NCI-H526 (cell line): Measurements from ENCODE around the gene TXNRD2.

Experiments used
- DNase-seq, 2 experiments: peaks; one replicate each; lab custom pipeline; 2025; lab: John Stamatoyannopoulos, UW

TXNRD2 gene

DNA sequence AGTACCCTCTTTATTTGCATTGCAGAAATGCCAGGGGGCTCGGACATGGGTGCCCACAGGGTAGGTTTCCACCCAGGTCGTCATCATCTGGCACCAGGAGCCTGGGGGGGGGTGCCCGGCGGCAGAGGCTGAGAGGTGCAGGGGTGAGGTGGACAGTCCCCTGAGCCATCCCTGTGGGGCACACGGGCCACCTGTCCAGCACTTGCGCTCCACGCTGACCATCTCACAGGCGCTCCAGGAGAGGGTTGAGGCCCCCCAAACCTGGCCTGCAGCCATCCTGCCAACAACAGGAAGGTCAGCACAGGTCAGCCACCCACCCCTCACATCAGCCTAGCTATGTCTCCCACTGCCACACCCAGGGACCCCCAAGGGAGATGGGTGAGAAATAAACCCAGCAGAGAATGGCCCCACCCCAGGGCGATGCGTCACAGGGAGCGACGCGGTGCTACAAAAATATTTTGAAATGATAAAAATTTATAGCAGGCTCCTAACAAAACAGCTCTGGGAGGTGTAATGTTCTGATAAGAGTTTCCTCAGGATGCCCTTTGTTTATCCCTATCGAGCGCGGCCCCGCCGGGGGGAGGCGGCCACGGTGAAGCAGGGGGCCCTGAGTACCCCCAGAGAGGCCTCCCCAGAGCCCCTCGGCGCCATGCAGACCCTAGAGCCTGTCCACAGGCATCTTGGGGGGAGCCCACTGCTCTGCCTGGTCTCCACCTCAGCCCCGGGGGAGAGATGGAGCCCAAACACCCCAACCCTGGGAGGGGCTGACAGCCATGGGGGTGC is 65.9 kb downstream of the TXNRD2 start:
- DNase-seq: no peak

DNA sequence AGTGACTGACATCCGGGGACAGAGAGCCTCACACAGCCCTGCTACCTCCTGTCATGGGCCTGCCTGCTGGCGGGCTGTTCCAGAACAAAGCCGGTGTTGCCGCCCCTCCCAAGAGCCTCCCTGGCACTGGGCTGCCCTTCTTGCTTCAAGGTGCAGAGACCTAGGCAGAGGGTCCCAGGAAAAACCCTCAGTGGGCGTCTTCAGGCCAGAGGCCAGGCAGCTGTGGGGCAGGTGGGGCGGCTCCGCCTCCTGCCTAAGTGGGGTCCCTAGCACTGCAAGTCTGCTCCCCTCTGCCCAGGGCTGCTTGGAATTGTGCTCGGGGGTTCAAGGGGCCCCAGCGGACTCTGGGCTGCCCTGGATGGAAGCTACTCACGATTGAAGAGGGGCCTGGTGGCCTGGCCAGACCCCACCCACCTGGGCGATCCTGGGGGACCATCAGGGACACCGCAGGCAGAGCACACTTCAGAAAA is 66.5 kb downstream of the TXNRD2 start:
- no peak for DNase-seq

DNA sequence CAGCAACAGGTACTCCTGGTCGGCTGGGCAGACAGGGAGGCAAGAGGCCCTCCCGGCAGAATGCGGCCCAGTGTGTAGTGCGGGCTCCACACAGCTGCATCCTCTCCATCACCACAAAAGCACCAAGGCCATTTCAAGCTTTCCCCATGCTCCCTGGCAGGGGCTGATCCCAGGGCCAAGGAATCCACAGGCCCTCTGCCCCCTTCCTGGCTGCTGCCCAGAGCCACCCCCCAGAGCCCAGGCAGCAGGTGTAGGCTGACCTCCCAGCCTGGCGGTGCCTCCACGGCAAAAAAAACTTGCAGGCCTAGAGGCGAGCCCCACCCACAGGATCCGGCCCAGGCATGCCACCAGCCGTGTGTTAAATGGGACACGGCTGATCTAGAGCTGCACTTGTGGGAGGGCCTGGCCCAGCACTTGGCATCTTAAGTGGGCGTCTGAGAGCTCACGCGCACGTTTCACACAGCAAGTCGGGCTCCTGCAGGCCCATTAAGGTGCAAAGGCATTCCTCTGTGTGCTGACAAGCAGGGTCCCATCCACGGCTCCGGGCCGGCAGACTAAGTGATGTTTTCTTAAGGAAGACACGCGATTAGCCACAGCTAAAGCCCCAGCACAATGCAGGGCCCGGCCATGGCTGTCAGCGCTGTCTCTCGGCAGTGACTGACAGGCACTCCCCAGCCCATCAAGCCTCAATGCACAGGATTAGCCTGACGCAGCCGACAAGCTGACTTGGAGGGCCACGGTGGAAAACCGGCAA is 67.1 kb downstream of the TXNRD2 start:
- DNase-seq: peak in 1 of 2 experiments; percentile 18

DNA sequence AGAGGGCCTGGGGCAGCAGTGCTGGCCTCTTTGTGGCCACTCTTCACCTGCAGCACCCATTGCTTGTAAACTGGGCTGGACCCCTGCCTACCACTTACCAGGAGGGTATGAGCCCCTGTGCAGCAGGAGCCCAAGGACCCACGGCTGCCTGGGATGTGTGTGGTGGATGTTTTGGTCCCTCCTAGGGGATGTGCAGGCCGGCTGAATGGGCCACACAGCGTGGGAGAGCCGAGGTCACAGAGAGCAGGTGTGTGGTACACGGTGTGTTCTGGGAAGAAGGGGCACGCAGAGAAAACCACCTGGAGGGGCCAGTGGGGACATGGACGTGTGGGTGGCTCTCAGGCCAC is 67.7 kb downstream of the TXNRD2 start:
- no peak for DNase-seq

DNA sequence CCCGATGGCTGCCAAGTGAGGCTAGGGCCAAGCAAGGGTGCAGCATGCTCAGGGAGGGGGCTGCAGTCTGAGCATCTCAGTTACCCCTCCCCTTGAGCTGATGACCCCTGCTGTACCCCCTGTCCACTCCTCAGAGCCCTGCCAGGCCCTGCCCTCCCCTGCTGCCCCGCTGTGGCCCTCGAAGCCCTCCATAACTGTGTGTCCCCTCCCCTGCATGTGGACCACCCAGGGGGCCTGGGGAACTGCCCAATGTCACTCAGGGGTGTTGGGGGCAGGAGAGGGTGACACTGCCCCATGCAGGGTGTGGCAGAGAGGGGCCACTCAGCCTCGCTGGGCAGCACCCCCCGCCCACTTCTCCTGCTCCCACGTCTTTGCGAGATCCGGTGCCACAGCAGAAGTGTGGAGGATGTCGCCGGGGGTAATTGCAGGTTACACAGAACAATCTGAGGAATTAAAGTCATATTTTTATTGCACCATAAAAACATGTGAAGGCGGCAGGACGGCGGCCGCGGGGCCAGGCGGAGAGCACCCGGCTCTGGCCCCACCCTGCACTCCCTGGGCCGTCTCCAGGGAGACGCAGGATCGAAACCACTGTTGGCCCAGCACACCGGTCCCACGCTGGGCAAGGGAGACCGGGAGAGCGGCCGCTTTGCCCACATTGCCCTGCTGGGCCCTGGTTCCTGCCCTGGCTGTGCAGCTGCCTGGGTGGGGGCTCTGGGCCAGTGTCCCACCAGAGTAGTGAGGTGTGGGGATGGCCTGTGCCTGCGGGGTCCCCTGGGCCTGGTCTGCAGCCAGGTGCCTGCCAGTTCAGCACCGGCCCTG is 68.3 kb downstream of the TXNRD2 start:
- no peak for DNase-seq

DNA sequence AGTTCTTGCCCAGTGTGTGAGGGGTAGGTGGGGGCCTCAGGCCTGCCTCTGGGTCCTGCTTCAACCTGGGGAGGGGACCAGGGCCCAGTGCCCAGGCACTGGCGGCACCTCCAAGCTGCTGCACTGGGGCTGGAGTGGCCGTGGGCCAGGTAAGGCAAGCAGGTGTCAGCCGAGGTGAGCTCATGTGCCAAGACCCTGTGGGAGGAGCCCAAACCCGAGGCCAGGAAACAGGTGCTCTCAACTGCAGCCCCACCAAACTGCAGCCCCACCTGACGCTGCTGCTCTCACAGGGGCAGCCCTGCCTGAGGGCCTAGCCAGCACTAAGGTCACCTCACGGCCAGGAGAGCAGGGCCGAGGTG is 68.9 kb downstream of the TXNRD2 start:
- DNase-seq: peak in 1 of 2 experiments; percentile 17

DNA sequence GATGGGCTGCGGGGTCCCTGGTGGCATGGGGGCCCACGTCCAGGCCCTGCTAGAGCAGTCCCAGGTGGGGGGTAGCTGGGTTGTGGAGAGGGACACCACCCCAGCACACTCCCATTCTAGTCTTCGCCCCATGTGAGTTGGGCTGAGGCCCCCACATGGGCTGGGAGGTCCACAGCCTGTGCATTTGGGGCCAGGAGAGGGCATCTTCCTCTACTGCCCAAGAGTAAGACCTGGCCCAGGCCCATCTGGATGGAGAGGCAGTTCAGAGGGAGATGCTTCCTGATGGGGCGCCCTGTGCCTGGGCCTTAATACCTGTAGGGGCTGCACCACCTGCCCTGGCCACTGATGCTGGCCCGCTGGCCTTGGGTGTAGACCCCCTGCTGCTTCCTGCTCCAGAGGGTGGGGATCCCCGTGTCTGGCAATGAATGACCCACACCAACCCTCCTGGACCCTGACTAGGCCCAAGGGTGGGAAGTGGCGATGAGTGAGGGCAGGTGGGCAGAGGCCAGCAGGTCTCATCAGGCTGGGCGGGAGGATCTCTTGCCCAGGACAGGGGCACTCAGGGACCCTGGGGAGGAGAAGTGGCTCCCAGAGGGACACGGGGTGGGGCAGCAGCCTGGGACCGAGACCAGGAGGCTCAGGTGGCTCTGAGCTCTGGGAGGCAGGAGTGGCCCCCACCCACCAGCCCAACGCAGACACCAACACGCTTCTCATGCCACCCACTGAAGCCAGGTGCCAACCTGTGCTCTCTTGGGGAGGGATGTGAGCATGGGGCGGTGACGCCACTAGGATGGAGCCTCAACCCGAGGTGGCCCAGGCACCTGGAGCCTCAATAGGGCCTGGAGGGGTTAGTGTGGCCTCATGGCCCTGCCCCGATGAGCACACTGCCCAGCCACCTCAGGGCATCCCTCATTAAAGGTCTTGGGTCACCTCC is 69.5 kb downstream of the TXNRD2 start:
- no peak for DNase-seq

DNA sequence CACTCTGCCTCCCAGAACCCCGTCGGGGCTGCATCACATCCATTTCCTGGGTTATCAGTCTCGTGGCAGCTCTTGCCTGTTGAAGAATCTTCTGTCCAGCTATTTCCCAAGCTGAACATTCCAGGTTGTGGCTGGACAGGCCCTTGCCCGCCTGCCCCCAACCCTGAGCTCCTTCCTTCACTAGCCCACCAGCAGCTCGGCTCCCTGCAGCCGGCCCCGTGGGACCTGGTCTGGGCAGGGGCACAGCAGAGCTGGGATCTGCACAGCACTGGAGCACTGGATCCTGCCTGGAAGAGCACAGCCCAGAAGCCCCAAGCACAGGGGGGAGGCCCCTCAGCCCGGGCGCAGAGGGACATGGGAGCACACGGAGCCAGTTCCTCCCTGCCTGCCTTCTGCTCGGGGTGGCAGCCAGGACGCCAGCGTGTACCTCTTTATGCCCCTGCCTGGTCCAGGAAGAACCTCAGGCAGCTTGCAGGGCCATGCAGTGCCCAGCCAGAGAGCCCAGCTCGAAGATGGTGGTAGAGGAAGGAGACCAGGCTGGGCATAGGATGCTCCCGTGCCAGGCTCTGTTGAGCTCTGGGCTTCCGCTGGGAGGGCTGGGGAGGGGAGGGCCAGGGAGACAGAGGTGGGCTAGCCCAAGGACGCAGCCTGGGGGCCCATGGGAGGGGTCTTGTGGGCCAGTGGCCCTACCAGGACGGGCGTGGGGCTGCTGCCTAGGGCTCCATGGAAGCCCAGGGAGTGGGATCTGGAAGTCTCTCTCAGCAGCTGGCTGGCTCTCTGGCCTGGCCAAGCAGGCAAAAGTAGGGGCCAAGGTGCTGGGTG is 70.4 kb downstream of the TXNRD2 start:
- no peak for DNase-seq

DNA sequence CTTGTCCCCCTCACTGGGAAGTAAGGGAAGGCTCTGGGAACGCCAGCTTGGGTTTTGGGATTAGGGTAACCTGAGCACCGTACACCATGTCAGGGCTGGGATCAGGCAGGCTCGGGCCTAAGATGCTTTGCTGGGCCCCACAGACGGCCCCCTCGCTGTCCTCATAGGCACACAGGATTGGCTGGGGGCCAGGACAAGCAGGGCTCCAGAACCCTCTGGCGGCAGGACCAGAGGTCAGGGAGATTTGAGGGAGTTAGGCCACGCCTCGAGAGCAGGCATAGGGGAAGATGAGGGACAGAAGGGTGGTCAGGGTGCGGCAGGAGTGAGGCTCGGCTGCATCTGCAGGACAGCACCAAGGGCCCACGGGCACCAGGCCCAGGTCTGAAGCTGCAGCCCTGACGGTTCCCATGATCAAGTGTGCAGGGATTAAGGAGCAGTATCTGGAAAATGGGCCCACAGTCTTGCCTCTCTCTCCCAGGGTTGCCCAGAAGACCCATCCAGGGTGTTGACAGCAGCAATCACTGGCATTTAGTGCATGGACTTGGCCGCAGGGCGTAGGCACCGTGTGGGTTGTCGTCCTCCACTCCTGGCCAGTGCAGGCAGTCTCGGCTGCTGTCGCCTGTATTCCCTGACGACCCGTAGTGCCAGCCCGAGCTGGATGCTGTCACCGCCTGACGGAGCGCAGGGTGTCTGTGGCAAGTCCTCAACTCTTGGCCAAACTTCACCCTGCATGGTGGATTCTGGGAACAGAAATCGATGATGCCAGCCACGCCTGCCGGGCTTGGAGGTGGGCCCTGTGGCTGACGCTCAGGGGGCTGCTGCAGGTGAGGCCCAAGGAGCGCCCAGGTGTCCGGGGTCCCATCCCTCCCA is 71.2 kb downstream of the TXNRD2 start:
- no peak for DNase-seq

DNA sequence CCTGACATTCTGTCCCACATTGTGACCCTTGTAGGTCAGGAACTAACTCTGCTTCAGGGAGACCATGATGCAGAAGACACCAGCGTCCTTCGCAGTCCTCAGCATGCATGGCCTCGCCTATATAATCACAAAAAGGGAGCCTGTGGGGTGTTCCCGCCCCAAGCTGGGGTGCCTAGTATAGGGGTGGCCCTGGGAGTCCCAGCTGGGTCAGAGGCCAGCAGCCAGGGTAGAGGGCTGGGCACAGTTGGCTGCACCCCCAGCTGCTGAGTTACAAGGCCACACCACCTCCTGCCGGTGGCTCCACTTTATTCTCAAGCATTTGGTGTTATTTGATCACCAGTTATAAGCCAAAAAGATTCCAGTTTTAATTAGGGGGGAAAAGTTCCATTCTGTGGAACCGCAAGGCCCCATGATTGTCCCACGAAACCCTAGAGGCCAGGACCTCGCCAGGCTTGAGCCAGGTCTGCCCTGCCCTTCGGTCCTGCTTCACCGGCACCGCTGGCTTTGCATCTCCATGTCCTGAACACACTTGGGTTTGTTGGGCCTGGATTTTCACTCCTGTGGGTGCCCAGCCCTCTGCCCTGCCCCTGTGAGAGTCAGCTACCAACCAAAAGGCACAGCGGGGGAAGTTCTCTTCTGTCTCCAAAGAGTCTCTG is 72.0 kb downstream of the TXNRD2 start:
- DNase-seq: no peak

DNA sequence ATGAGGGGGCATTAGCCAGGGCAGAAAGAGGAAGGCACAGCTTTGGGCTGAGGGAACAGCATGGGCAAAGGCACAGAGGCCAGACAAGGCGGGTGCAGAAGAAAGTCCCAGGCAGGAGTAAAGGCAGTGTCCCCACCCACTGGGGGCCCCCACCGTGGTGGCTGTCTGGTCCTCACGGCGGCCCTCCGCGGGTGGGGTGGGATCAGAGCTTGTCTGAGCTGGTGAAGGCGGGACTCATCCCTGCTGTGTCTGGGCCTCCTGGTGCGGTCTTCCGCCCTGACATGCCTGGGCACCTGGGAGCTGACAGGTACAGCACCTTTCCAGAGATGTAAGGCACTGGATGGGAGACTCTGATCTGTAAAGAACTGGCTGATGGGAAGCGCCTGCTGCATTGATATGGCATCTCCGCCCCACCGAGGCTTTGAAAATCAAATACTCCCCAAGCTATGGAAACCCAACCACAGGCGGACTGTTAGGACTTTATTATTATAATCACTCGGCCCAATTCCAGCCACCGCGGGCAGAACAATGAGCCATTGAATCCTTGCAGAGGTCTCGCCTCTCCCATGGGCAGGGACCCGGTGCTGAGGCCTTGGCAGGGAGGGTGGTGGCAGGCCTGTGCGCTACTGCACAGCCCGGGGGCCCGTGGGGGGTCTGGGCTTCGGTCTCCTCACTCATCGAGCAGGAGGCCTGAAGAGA is 72.7 kb downstream of the TXNRD2 start:
- DNase-seq: peak; percentile 70 to 78

DNA sequence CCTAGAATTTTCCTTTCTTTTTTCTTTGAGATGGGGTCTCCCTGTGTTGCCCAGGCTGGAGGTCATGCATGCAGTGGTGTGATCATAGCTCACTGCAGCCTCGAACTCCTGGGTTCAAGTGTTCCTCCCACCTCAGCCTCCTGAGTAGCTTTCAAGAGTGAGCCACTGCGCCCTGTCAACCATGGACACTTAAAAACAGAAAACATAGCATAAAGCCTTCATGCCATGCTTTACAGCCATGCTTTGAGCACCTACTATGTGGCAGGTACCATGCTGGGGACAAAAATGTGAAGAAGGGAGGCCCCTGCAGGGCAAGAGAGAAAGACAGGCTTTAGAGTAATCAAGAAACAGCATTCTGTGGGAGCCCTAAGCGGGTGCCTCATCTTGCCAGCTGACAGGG is 73.3 kb downstream of the TXNRD2 start:
- no peak for DNase-seq

DNA sequence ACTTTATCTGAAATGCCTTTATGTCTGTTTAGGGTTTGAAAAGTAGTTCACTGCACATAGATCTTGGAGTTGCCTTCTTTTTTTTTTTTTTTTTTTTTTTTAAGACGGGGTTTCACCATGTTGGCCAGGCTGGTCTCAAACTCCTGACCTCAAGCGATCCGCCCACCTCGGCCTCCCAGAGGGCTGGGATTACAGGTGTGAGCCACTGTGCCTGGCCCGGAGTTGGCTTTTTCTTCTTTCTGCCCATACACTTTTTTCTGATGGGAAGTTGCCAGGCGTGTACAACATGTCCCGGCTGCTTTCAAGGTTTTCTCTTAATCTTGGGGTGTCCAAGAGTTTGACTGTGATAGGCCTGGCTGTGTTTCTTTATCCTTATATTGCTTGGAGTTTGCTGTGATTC is 74.0 kb downstream of the TXNRD2 start:
- DNase-seq: no peak

DNA sequence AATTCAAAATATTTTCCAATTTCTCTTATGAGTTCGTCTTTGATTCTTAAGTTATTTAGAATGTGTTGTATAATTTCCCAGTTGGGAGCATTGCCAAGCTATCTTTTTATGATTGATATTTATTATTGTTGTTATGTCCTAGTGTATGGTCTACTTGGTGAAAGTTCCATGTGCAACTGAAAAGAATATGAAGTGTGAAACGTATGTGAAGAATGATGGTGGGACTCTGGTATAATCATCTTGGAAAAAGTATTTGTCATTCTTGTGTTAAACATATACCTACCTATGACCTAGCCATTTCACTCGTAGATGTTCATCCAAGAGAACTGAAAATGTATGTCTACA is 75.0 kb downstream of the TXNRD2 start:
- no peak for DNase-seq

DNA sequence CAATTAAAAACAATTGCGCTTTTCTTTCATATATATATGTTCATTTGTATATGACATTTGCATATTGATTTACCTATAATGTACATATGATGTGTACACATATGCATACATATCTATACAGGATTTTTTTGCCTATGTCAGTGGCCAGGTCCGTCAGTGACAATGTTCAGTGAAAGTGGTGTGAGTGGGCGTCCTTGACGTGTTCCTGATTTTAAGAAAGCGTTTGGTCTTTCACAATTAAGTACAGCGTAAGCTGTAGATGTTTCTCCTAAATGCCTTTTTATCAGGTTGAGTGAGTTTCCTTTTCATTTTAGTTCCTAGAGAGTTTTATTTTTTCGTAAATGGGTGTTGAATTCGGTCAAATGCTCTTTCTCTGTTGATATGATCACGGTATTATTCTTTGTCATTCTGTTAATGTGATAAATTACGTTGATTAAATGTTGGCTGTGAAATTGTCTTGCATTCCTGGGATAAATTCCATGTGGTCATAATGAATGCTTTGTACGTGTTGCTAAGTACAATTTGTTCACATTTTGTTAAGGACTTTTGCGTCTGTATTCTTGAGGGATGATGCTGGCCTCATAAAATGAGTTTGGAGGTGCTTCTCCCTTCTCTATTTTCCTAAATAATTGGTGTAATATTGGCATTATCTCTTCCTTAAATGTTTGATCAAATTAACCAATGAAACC is 76.3 kb downstream of the TXNRD2 start:
- peak in 1 of 2 experiments; percentile 25 for DNase-seq

DNA sequence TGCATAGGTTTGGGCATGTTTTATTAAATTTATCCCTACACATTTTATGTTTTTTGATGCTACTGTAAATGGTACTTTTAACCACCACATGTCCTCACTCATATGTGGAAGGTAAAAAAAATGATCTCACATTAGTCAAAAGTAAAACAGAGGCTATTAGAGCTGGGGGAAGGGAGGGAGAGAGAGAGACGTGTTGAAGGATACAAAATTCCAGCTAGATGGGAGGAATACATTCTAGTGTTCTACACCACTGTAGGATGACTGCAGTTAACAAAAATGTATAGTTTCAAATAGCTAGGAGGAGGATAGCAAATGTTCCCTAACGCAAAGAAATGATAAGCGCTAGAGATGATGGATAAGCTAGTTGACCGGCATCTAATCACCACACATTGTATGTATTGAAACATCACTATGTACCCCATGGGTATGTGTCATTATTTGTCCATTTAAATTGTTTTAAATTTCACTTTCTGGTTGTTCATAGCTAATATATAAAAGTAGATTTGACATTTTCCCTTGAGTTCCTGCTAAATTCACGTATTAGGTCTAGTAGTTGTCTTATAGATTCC is 77.0 kb downstream of the TXNRD2 start:
- no peak for DNase-seq

DNA sequence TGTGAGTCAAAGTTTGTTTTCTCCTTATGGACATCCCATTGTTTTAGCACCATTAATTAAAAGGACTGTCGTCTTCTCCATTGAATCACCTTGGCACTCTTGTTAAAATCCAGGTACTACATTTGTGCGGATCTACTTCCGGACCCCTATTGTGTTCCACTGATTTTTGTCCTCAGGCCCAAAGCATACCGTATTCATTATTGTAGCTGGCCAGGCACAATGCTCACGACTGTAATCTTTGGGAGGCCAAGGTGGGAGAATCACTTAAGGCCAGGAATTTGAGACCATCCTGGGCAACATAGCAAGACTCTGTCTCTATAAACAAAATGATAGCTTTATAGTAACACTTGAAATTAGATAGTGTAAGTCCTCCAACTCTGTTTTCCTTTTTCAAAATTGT is 78.0 kb downstream of the TXNRD2 start:
- no peak for DNase-seq
